K562 (cell line): ENCODE results near the gene DNASE2B.

Experiments used
- CCAR2 ChIP-seq: fragments of 200-400 bp; formaldehyde crosslinking; IDR thresholded peaks from 2 replicates; pipeline ENCODE4 v1.6.1; 2017; ENCODE audit warnings: mild to moderate bottlenecking, low read depth, low read length
- CHD1 ChIP-seq: fragments of 200-600 bp; sonication (generic); IDR thresholded peaks from one replicate; pipeline ENCODE4 v1.6.1; 2012; ENCODE audit warnings: mild to moderate bottlenecking, moderate library complexity, low read length, inconsistent platforms
- DNMT1 ChIP-seq: fragments of 450-650 bp; IDR thresholded peaks from 2 replicates; pipeline ENCODE4 v1.6.1; 2016; ENCODE audit warnings: antibody characterized with exemption, mild to moderate bottlenecking
- HDAC6 ChIP-seq: IDR thresholded peaks from 2 replicates; pipeline ENCODE4 v1.6.1; 2012; ENCODE audit warnings: low read depth, mild to moderate bottlenecking, control low read depth, inconsistent platforms, low read length, moderate library complexity
- POLR2G ChIP-seq: fragments of 200-400 bp; formaldehyde crosslinking; IDR thresholded peaks from 2 replicates; pipeline ENCODE4 v1.6.1; 2017; ENCODE audit warnings: low read depth, mild to moderate bottlenecking, antibody characterized with exemption, low read length, moderate library complexity
- SAFB2 ChIP-seq: fragments of 200-400 bp; formaldehyde crosslinking; IDR thresholded peaks from 2 replicates; pipeline ENCODE4 v1.6.1; 2018; ENCODE audit warnings: borderline replicate concordance, low read length, low read depth, moderate library complexity; ENCODE audit not compliant: severe bottlenecking
- TF ChIP-seq, protein P1 (sequence below), 2 experiments: IDR thresholded peaks; 2 replicates each; pipeline ENCODE4 v1.6.1; 2012; ENCODE audit warnings: improper control_type of control experiment in 2 of 2, low read depth in 2 of 2, low read length in 2 of 2, borderline replicate concordance in 1 of 2
- TF ChIP-seq, protein P2 (sequence below), 3 experiments: IDR thresholded peaks in 2 of 3; conservative IDR thresholded peaks in 1 of 3; 2 replicates each; pipeline ENCODE4 v1.5.1; 2011 to 2012; ENCODE audit warnings: low read length in 3 of 3, mild to moderate bottlenecking in 3 of 3, control low read depth in 2 of 3, improper control_type of control experiment in 1 of 3, inconsistent platforms in 1 of 3, low read depth in 1 of 3, mixed read lengths in 1 of 3, moderate library complexity in 1 of 3; ENCODE audit not compliant: insufficient read depth in 2 of 3
- TF ChIP-seq, protein P3 (sequence below): fragments of 200-800 bp; sonication (Bioruptor generic); IDR thresholded peaks from 2 replicates; pipeline ENCODE4 v1.6.1; 2016; ENCODE audit warnings: missing genetic modification characterization, missing compliant biosample characterization

DNA sequence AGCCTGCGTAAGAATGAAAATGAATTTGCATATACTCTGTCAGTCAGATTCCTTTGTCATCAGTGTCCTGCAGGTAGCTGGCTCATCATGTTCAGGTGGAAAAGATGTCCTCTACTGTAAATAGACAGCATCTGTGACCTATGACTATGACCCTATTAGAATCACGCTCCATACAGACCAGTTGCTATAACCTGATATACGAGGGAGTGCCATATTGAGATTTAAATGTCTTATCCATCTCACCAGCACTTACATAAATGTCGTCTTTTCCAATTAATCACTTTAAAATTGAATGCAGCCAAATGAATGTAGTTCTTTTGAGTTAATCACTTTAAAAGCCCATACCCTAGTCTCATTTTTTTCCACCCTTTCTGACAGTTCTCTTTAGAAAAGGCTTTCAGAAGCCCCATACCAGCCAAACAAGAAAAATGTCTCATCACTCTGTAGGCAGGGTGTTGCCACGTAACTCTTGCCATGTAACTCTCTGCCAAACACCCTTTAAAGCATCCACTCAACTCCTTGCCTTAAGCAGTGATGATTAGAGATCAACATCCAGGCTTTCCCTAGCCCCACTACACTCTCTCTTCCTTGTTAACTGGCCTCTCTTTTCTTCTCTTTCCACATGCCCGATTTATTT is 26.3 kb downstream of the DNASE2B start:
- TF ChIP-seq POLR2G: no peak
- no peak for TF ChIP-seq CHD1
- no peak for TF ChIP-seq CCAR2
- TF ChIP-seq DNMT1: no peak
- TF ChIP-seq, protein P1, sequence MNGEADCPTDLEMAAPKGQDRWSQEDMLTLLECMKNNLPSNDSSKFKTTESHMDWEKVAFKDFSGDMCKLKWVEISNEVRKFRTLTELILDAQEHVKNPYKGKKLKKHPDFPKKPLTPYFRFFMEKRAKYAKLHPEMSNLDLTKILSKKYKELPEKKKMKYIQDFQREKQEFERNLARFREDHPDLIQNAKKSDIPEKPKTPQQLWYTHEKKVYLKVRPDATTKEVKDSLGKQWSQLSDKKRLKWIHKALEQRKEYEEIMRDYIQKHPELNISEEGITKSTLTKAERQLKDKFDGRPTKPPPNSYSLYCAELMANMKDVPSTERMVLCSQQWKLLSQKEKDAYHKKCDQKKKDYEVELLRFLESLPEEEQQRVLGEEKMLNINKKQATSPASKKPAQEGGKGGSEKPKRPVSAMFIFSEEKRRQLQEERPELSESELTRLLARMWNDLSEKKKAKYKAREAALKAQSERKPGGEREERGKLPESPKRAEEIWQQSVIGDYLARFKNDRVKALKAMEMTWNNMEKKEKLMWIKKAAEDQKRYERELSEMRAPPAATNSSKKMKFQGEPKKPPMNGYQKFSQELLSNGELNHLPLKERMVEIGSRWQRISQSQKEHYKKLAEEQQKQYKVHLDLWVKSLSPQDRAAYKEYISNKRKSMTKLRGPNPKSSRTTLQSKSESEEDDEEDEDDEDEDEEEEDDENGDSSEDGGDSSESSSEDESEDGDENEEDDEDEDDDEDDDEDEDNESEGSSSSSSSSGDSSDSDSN (IDR thresholded peaks at IDR 0.05; ENCODE audit: borderline replicate concordance in 1 of 2, low read depth in 2 of 2, low read length in 2 of 2): no peak
- TF ChIP-seq, protein P2, sequence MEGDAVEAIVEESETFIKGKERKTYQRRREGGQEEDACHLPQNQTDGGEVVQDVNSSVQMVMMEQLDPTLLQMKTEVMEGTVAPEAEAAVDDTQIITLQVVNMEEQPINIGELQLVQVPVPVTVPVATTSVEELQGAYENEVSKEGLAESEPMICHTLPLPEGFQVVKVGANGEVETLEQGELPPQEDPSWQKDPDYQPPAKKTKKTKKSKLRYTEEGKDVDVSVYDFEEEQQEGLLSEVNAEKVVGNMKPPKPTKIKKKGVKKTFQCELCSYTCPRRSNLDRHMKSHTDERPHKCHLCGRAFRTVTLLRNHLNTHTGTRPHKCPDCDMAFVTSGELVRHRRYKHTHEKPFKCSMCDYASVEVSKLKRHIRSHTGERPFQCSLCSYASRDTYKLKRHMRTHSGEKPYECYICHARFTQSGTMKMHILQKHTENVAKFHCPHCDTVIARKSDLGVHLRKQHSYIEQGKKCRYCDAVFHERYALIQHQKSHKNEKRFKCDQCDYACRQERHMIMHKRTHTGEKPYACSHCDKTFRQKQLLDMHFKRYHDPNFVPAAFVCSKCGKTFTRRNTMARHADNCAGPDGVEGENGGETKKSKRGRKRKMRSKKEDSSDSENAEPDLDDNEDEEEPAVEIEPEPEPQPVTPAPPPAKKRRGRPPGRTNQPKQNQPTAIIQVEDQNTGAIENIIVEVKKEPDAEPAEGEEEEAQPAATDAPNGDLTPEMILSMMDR (IDR thresholded peaks at IDR 0.05 in 2 of 3, conservative IDR thresholded peaks at IDR 0.05 in 1 of 3; ENCODE audit: insufficient read depth in 2 of 3, low read depth in 1 of 3, low read length in 3 of 3): no peak
- TF ChIP-seq, protein P3, sequence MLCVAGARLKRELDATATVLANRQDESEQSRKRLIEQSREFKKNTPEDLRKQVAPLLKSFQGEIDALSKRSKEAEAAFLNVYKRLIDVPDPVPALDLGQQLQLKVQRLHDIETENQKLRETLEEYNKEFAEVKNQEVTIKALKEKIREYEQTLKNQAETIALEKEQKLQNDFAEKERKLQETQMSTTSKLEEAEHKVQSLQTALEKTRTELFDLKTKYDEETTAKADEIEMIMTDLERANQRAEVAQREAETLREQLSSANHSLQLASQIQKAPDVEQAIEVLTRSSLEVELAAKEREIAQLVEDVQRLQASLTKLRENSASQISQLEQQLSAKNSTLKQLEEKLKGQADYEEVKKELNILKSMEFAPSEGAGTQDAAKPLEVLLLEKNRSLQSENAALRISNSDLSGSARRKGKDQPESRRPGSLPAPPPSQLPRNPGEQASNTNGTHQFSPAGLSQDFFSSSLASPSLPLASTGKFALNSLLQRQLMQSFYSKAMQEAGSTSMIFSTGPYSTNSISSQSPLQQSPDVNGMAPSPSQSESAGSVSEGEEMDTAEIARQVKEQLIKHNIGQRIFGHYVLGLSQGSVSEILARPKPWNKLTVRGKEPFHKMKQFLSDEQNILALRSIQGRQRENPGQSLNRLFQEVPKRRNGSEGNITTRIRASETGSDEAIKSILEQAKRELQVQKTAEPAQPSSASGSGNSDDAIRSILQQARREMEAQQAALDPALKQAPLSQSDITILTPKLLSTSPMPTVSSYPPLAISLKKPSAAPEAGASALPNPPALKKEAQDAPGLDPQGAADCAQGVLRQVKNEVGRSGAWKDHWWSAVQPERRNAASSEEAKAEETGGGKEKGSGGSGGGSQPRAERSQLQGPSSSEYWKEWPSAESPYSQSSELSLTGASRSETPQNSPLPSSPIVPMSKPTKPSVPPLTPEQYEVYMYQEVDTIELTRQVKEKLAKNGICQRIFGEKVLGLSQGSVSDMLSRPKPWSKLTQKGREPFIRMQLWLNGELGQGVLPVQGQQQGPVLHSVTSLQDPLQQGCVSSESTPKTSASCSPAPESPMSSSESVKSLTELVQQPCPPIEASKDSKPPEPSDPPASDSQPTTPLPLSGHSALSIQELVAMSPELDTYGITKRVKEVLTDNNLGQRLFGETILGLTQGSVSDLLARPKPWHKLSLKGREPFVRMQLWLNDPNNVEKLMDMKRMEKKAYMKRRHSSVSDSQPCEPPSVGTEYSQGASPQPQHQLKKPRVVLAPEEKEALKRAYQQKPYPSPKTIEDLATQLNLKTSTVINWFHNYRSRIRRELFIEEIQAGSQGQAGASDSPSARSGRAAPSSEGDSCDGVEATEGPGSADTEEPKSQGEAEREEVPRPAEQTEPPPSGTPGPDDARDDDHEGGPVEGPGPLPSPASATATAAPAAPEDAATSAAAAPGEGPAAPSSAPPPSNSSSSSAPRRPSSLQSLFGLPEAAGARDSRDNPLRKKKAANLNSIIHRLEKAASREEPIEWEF (CRISPR knock-in tag): no peak
- no peak for TF ChIP-seq HDAC6
- no peak for TF ChIP-seq SAFB2
